HG02981 (cell line): ENCODE results near the gene AGBL1.

Experiments used
- ATAC-seq: cut with Tn5 transposase; IDR thresholded peaks from one replicate; pipeline ENCODE4 v1.9.1; 2021; ENCODE audit warnings: mild to moderate bottlenecking, moderate library complexity; ENCODE audit not compliant: unreplicated experiment

Gene AGBL1

DNA sequence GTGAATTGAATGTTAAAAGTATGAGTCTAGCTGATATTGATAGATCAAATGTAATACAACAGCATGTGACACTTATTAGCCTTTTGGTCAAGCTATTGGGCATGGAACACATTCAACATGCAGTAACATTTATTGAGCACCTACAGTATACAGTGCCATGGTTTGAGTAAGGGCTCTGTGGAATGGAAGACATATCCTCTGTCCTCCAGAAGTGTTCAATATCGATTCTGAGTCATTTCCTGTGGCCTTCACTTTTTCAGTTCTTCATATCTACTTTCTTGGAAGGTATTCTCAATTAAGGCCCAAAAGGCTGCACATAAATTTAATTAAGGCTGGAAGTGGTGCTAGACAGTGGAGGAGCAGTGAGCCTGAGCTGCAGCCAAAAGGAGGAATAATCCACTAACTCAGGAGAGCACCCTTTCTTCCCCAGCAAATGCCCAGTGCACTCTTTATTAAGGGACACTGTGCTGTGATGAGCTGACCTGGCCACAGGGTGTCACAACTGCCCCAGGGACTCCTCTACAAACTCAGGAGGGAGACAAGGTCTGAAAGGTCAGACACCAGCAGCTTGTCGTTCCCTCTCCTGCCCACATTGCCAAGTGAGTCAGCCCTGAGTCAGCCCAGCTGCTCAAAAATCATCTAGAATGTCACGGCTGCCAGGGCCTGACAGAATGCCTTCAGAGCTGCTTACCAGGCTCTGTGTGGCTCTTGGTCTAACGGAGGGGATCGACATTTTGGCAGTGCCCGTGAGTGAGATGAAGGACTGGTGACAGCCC, 544.8 kb downstream of the AGBL1 start:
- no peak for ATAC-seq

DNA sequence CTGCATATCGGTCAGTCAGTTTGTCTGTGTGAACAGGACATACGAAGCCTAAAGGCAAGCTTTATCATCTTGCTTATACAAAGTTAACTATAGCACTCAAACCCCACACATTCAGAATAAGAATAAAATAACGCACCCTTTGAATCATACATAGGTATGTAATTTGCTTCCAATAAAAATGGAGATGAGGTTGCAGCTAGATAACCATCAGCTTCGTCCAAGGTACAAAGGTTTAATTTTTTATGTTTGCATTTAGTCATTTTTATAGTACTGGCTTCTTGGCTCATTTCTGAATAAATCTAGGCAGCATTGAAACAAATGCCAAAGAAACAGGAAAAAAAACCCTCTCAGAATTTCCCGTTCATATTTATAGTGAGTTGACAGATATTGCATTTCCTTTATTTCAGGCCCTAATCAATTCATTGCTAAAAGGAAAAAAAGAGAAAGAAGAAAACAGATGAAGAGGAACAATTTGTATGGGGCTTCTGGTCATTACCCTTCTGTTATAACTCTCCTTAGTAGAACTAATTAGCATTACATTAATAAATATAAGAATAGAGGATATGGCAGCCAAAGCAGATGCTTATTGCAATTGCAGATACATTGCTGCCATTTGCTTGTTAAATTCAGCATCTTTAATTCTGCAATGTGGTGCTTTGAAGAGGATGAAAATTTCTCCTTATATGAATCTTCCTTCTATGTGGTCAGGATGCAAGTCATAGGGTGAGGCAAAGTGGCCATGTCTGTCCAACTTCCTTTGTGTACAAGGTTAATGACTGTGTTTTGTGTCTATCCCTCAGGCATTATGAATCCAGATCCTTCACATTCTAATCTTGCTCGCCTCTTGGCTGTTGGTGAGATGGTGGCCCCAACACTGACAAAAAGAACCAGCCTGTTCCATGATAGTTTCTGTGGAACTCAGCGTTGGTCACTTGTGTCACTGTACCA, 550.0 kb downstream of the AGBL1 start:
- ATAC-seq = no peak

DNA sequence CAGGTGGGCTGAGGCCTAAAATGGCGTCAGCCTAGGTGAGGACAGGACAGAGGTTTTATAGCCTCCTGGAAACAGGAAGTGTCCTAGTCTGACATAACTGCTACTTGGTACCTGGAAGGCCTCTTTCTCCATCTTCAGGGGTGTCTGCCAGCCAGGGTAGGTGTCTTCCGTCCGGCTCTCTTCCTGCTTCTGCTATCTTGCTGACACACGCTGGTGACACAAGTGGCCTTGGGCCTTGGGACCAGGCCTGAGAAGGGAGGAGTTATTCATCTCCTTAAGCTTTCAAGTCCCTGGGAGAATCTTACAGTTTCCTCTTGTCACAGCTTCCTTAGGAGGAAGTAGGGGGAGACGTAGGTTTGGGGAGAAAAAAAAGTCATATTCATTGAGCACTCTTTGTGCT, 551.3 kb downstream of the AGBL1 start:
- ATAC-seq = no peak

GRCh38 chr15:86634146-86634545, 554.5 kb downstream of the AGBL1 start:
- ATAC-seq = no peak

GRCh38 chr15:86634992-86635638, 555.4 kb downstream of the AGBL1 start:
- no peak for ATAC-seq

GRCh38 chr15:86644339-86644738, 564.7 kb downstream of the AGBL1 start:
- no peak for ATAC-seq

- no peak for ATAC-seq
These were observed 566.3 kb downstream of the AGBL1 start for GRCh38 chr15:86645925-86646500.

DNA sequence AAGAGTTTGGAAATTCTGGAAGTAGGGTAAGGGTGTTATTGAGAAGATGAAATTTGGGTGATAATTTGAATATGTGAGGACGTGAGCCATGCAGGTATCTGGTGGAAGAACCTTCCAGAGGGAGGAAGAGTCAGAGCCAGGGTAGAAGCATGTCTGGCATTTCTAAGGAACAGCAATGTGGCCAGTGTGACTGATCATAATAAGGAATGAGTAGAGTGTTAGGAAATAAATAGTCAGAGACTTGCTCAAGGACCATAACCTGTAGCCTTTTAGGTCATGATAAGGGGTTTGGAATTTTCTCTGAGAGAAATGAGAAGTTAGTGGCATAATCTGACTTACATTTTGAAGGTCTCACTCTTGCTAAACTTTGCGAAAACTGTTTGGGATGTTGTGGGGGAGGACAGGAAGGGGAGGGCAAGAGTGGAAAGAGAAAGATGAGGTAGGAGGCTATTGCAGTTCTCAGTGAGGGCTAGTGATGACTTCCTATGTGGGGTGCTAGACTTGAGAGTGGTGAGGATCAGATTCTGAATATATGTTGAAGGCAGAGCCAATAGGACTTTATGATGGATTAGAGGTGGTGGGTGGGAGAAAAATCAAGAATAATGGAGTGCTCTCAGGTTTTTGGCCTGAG, 568.3 kb downstream of the AGBL1 start:
- no peak for ATAC-seq

DNA sequence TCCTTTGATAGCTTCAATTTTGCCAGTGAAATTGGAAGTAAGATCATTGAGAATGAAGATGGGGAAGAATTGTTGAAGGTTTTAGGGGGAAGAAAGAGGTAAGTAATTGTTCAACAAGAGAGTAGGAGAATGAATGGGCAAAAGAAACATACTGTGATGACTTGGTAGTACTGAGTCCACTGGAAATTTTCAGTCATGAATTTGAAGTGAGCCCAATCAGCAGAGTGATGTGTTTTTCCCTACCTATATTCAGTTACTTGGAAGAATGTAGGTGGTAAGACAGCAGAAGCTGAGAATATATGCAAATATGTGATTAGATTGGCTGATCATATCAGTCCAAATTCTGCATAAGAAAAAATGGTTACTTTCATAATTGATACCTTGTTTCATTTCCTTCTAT, 569.6 kb downstream of the AGBL1 start:
- ATAC-seq = no peak

- no peak for ATAC-seq
These were observed 570.4 kb downstream of the AGBL1 start for GRCh38 chr15:86650094-86650493.

GRCh38 chr15:86653344-86654197, 573.9 kb downstream of the AGBL1 start:
- ATAC-seq = no peak

DNA sequence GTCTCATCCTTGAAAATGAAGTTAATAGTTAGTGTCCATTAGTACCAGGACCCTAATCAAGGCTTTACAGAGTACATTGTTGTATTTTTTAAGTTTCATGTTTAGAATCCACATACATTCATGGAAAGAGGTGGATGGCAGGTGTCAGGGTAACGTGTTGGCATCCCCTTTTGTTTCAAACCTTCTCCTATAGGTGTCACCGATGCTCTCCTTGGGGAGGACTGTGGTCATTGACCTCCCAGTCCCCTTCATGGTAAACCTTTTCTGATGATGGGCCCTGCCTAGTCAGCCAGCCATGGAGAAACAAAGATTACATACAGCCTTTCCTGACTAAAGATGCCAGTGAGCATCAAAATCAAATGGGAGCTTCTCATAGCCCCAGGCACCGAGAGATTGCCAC, 574.8 kb downstream of the AGBL1 start:
- no peak for ATAC-seq

DNA sequence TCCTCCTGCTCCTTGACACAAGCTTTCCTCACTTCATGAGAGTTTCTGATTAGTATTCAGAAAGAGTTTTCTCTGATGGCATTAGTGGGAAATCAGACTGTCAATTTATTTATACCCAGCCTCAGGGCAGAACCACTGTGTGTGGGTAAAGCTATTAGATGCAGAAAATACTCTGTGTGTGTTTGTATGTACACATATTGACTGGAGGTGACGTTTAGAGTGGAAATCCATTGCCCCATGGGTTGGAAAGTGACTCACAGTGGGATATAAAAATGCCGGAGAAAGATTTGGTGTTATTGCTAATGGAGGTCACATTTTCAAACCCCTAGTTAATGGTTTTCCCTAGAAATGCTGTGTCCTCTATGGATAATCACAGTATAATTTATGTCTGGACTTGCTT, 577.6 kb downstream of the AGBL1 start:
- no peak for ATAC-seq

DNA sequence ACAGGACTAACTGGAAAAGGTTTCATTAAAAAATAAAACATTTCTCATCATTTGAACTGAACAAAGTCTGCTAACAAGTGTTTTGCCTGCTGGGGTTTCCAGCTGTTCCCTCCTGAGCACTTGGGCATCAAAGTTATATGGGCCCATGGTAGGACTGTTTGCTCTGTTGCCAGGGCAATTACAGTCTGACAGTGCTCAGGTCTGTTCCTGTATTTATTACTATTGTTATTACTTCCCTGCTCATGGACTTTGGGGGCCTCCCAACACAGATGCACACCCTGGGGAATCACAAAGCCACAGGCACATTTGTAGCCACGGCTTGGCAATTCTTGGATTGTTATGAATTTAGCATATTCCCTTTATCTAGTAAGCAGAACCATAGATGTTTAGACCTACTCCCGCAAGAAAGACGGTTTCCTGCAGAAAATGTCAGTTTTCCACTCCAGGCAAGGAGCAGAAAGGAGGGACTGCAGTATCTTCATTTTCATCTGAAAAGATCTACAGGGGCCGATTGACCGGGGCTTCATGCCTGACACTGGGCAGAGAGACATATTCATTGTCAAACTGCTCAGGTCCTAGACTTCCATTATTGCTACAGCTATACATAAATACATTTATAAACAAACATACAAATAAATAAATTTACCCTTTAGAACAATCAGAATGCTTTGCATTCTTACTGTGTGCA, 580.2 kb downstream of the AGBL1 start:
- ATAC-seq = no peak

- no peak for ATAC-seq
These were observed 581.9 kb downstream of the AGBL1 start for GRCh38 chr15:86661580-86661979.

- ATAC-seq = no peak
These were observed 583.6 kb downstream of the AGBL1 start for GRCh38 chr15:86663304-86663703.

- ATAC-seq = no peak
These were observed 584.3 kb downstream of the AGBL1 start for GRCh38 chr15:86663979-86664378.

- no peak for ATAC-seq
These were observed 584.9 kb downstream of the AGBL1 start for GRCh38 chr15:86664581-86664980.

- ATAC-seq = no peak
These were observed 596.3 kb downstream of the AGBL1 start for GRCh38 chr15:86676002-86676401.
